SK-N-SH (cell line): ENCODE data around the gene PRKG1. TPM values are rescaled to one million over a fixed set of nuclear protein-coding genes. Genes with fewer than 3 reads are reported as not detected.

Source experiments
- CTCF ChIA-PET: fragments of 300-600, 350-600 bp; formaldehyde crosslinking; extraction: SDS; loops from one replicate; lab custom pipeline; 2021; lab: Yijun Ruan, JAX
- POLR2A ChIA-PET: fragments of 350-600 bp; sonication (Branson Sonifier 250); formaldehyde crosslinking; extraction: SDS; loops from one replicate; lab custom pipeline; 2020; ENCODE audit warnings: antibody characterized with exemption, inconsistent platforms; lab: Yijun Ruan, JAX
- DNase-seq: peaks from one replicate; pipeline ENCODE4 v3.0.0; 2012
- H2AFZ ChIP-seq: fragments of 200-600 bp; sonication (generic); 2 replicates; pipeline ENCODE4 v1.8.1; 2016; ENCODE audit warnings: antibody characterized with exemption, mild to moderate bottlenecking, low read depth
- H3F3A ChIP-seq: fragments of 200-600 bp; sonication (generic); replicated peaks from 2 replicates; pipeline ENCODE3; 2016; ENCODE audit warnings: antibody characterized with exemption, mild to moderate bottlenecking; ENCODE audit not compliant: insufficient read depth
- H3K27ac ChIP-seq, 2 experiments: fragments of 200-500 bp in 1 of 2; fragments of 200-600 bp in 1 of 2; sonication (Bioruptor generic) in 1 of 2; sonication (generic), shearing (Covaris generic) in 1 of 2; 2 replicates each; pipeline versions ENCODE4 v1.5.1 to v1.6.1; 2014 to 2016; ENCODE audit warnings: low read depth in 2 of 2, inconsistent platforms in 1 of 2, low read length in 1 of 2, mild to moderate bottlenecking in 1 of 2, mixed read lengths in 1 of 2
- H3K27me3 ChIP-seq: fragments of 200-600 bp; sonication (generic), shearing (Covaris generic); 2 replicates; pipeline ENCODE4 v1.6.1; 2016; ENCODE audit warnings: mixed run types; ENCODE audit not compliant: insufficient read depth
- H3K36me3 ChIP-seq, 2 experiments: fragments of 200-500 bp in 1 of 2; fragments of 200-600 bp in 1 of 2; sonication (Bioruptor generic) in 1 of 2; sonication (generic) in 1 of 2; replicated peaks in 1 of 2; 2 replicates each; pipeline versions ENCODE3 to v1.5.1; 2014 to 2016; ENCODE audit warnings: low read length in 1 of 2, mild to moderate bottlenecking in 1 of 2; ENCODE audit not compliant: insufficient read depth in 2 of 2, control insufficient read depth in 1 of 2
- H3K4me1 ChIP-seq, 2 experiments: fragments of 200-500 bp in 1 of 2; fragments of 200-600 bp in 1 of 2; sonication (Bioruptor generic) in 1 of 2; sonication (generic), shearing (Covaris generic) in 1 of 2; 2 replicates each; pipeline versions ENCODE4 v1.5.1 to v1.6.1; 2014 to 2016; ENCODE audit warnings: low read depth in 1 of 2, low read length in 1 of 2, mixed run types in 1 of 2; ENCODE audit not compliant: insufficient read depth in 2 of 2, control insufficient read depth in 1 of 2
- H3K4me2 ChIP-seq: fragments of 200-600 bp; sonication (generic), shearing (Covaris generic); 2 replicates; pipeline ENCODE4 v1.6.1; 2017; ENCODE audit warnings: mixed run types
- H3K4me3 ChIP-seq, 2 experiments: fragments of 200-500 bp in 1 of 2; fragments of 200-600 bp in 1 of 2; sonication (Bioruptor generic) in 1 of 2; sonication (generic), shearing (Covaris generic) in 1 of 2; 2 replicates each; pipeline versions ENCODE4 v1.5.1 to v1.8.1; 2014 to 2016; ENCODE audit warnings: low read depth in 2 of 2, inconsistent platforms in 1 of 2, low read length in 1 of 2, mild to moderate bottlenecking in 1 of 2, mixed read lengths in 1 of 2, moderate library complexity in 1 of 2
- H3K79me2 ChIP-seq: fragments of 200-600 bp; sonication (generic); 2 replicates; pipeline ENCODE4 v1.8.1; 2017; ENCODE audit warnings: mild to moderate bottlenecking; ENCODE audit not compliant: insufficient read depth
- H3K9ac ChIP-seq: fragments of 200-600 bp; sonication (generic); 2 replicates; pipeline ENCODE4 v1.6.1; 2017; ENCODE audit warnings: mixed run types
- H3K9me2 ChIP-seq: fragments of 200-600 bp; sonication (generic); 2 replicates; pipeline ENCODE4 v1.6.1; 2017; ENCODE audit warnings: mixed run types
- H3K9me3 ChIP-seq: fragments of 200-600 bp; sonication (generic); 2 replicates; pipeline ENCODE4 v1.6.1; 2017; ENCODE audit warnings: mixed run types, mild to moderate bottlenecking, moderate library complexity
- H4K20me1 ChIP-seq: fragments of 200-600 bp; sonication (generic); 2 replicates; pipeline ENCODE4 v1.6.1; 2017; ENCODE audit warnings: mild to moderate bottlenecking, mixed run types; ENCODE audit not compliant: insufficient read depth
- EP300 ChIP-seq, 2 experiments: IDR thresholded peaks; 2 replicates each; pipeline versions ENCODE4 v1.4.0 to v1.6.1; 2012; ENCODE audit warnings: borderline replicate concordance in 1 of 2, low read depth in 1 of 2, low read length in 1 of 2
- EZH2phosphoT487 ChIP-seq: fragments of 200-600 bp; sonication (generic); IDR thresholded peaks from 2 replicates; pipeline ENCODE4 v1.6.1; 2017; ENCODE audit warnings: low read depth, mixed run types, mild to moderate bottlenecking, antibody characterized with exemption, moderate library complexity, borderline replicate concordance
- FOSL2 ChIP-seq: IDR thresholded peaks from 2 replicates; pipeline ENCODE4 v1.4.0; 2012; ENCODE audit warnings: low read depth, mild to moderate bottlenecking, moderate library complexity, borderline replicate concordance
- IRF3 ChIP-seq: fragments of 150-350 bp; IDR thresholded peaks from 2 replicates; pipeline ENCODE4 v1.6.1; 2016; ENCODE audit warnings: mild to moderate bottlenecking, low read depth, low read length
- POLR2AphosphoS5 ChIP-seq: IDR thresholded peaks from 2 replicates; pipeline ENCODE4 v1.6.1; 2012; ENCODE audit warnings: low read depth, low read length
- RFX5 ChIP-seq: IDR thresholded peaks from 2 replicates; pipeline ENCODE4 v1.6.1; 2012; ENCODE audit warnings: mild to moderate bottlenecking, improper control_type of control experiment, low read length
- RXRA ChIP-seq: IDR thresholded peaks from 2 replicates; pipeline ENCODE4 v1.4.0; 2012; ENCODE audit warnings: low read depth, mild to moderate bottlenecking, borderline replicate concordance
- USF1 ChIP-seq: IDR thresholded peaks from 2 replicates; pipeline ENCODE4 v1.4.0; 2012; ENCODE audit warnings: low read depth, borderline replicate concordance
- polyA plus RNA-seq, 3 experiments: library from polyadenylated mRNA; depleted of rRNA; stranded (reverse); fragments of >200 nt; gene quantifications; 2 replicates each; pipeline ENCODE4 v1.2.3, GENCODE V29; 2012
- TF ChIP-seq, protein P1 (sequence below): fragments of 150-350 bp; IDR thresholded peaks from 2 replicates; pipeline ENCODE4 v1.6.1; 2017; ENCODE audit warnings: antibody characterized with exemption, low read length, low read depth, borderline replicate concordance
- TF ChIP-seq, protein P2 (sequence below): IDR thresholded peaks from 2 replicates; pipeline ENCODE4 v1.4.0; 2012; ENCODE audit warnings: low read depth, borderline replicate concordance
- TF ChIP-seq, protein P3 (sequence below): IDR thresholded peaks from 2 replicates; pipeline ENCODE4 v1.6.1; 2012; ENCODE audit warnings: mild to moderate bottlenecking, low read depth, low read length, moderate library complexity

The PRKG1 gene
- polyA plus RNA-seq, 1 of the 3 experiments (the other 2 are of a cell fraction): 4.1 TPM

- TF ChIP-seq IRF3 (no peak), EP300 (IDR thresholded peaks at IDR 0.05; ENCODE audit: borderline replicate concordance in 1 of 2, low read depth in 1 of 2, low read length in 1 of 2) (no peak), EZH2phosphoT487 (no peak), USF1 (no peak), FOSL2 (no peak)
- TF ChIP-seq, protein P1, sequence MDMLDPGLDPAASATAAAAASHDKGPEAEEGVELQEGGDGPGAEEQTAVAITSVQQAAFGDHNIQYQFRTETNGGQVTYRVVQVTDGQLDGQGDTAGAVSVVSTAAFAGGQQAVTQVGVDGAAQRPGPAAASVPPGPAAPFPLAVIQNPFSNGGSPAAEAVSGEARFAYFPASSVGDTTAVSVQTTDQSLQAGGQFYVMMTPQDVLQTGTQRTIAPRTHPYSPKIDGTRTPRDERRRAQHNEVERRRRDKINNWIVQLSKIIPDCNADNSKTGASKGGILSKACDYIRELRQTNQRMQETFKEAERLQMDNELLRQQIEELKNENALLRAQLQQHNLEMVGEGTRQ: no peak
These were observed 597.8 kb downstream of the PRKG1 start (continued) for GRCh38 chr10:51672039-51672535.

GRCh38 chr10:51675088-51675487, 600.8 kb downstream of the PRKG1 start:
- H3K9ac ChIP-seq: no peak overlapping the region
- no peaks in the 10 kb centered on the region for H3K79me2 ChIP-seq
- H3K27me3 ChIP-seq: no peaks in the 10 kb centered on the region
- no peaks in the 10 kb centered on the region for H3K9me2 ChIP-seq
- TF ChIP-seq RFX5: no peak
- no peak for TF ChIP-seq POLR2AphosphoS5
- TF ChIP-seq, protein P2, sequence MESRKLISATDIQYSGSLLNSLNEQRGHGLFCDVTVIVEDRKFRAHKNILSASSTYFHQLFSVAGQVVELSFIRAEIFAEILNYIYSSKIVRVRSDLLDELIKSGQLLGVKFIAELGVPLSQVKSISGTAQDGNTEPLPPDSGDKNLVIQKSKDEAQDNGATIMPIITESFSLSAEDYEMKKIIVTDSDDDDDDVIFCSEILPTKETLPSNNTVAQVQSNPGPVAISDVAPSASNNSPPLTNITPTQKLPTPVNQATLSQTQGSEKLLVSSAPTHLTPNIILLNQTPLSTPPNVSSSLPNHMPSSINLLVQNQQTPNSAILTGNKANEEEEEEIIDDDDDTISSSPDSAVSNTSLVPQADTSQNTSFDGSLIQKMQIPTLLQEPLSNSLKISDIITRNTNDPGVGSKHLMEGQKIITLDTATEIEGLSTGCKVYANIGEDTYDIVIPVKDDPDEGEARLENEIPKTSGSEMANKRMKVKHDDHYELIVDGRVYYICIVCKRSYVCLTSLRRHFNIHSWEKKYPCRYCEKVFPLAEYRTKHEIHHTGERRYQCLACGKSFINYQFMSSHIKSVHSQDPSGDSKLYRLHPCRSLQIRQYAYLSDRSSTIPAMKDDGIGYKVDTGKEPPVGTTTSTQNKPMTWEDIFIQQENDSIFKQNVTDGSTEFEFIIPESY: no peak
- TF ChIP-seq RXRA: no peak
- TF ChIP-seq, protein P3, sequence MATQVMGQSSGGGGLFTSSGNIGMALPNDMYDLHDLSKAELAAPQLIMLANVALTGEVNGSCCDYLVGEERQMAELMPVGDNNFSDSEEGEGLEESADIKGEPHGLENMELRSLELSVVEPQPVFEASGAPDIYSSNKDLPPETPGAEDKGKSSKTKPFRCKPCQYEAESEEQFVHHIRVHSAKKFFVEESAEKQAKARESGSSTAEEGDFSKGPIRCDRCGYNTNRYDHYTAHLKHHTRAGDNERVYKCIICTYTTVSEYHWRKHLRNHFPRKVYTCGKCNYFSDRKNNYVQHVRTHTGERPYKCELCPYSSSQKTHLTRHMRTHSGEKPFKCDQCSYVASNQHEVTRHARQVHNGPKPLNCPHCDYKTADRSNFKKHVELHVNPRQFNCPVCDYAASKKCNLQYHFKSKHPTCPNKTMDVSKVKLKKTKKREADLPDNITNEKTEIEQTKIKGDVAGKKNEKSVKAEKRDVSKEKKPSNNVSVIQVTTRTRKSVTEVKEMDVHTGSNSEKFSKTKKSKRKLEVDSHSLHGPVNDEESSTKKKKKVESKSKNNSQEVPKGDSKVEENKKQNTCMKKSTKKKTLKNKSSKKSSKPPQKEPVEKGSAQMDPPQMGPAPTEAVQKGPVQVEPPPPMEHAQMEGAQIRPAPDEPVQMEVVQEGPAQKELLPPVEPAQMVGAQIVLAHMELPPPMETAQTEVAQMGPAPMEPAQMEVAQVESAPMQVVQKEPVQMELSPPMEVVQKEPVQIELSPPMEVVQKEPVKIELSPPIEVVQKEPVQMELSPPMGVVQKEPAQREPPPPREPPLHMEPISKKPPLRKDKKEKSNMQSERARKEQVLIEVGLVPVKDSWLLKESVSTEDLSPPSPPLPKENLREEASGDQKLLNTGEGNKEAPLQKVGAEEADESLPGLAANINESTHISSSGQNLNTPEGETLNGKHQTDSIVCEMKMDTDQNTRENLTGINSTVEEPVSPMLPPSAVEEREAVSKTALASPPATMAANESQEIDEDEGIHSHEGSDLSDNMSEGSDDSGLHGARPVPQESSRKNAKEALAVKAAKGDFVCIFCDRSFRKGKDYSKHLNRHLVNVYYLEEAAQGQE: no peak
- TF ChIP-seq EZH2phosphoT487: no peak
- H3K27ac ChIP-seq: no peak overlapping the region
- no peaks in the 10 kb centered on the region for H3K36me3 ChIP-seq
- no peaks in the 10 kb centered on the region for H4K20me1 ChIP-seq
- H3K9me3 ChIP-seq: peaks cover 7% of the 10 kb centered on the region; the same call in 1 of the 2 replicates
- DNase-seq: no peak
- no peaks in the 10 kb centered on the region for H3F3A ChIP-seq
- ChIA-PET CTCF (no interaction called here), POLR2A (no interaction called here)
- H3K4me1 ChIP-seq: no peaks in the 10 kb centered on the region
- no peak overlapping the region for H2AFZ ChIP-seq
- no peak overlapping the region for H3K4me3 ChIP-seq
- H3K4me2 ChIP-seq: no peak overlapping the region
